ENCODE results near the gene SH3RF1.

The SH3RF1 gene

GRCh38 chr4:169059306-169060211, 211.2 kb downstream of the SH3RF1 start:
- DNase-seq: no peak

GRCh38 chr4:169058312-169058711, 212.4 kb downstream of the SH3RF1 start:
- DNase-seq: no peak

GRCh38 chr4:169054879-169055278, 215.9 kb downstream of the SH3RF1 start:
- no peak for DNase-seq

GRCh38 chr4:169052594-169052945, 218.2 kb downstream of the SH3RF1 start:
- no peak for DNase-seq

- no peak for DNase-seq
Observed at GRCh38 chr4:169051761-169052593, 218.8 kb downstream of the SH3RF1 start.

GRCh38 chr4:169050881-169051760, 219.6 kb downstream of the SH3RF1 start:
- no peak for DNase-seq

GRCh38 chr4:169050284-169050683, 220.5 kb downstream of the SH3RF1 start:
- DNase-seq: no peak

- DNase-seq: no peak
Observed at GRCh38 chr4:169048868-169049414, 221.8 kb downstream of the SH3RF1 start.

GRCh38 chr4:169047956-169048355, 222.8 kb downstream of the SH3RF1 start:
- no peak for DNase-seq

- no peak for DNase-seq
Observed at GRCh38 chr4:169045862-169046584, 224.7 kb downstream of the SH3RF1 start.

GRCh38 chr4:169044714-169045447, 225.9 kb downstream of the SH3RF1 start:
- no peak for DNase-seq
